Measurements from ENCODE around the gene EFHC2.
"Not testable (repeated sequence)": the region's sequence is repeated elsewhere in the genome, so short reads cannot be mapped to it uniquely, and the experiment has no call there.

EFHC2 gene

GRCh38 chrX:44234116-44234515 is 109.4 kb downstream of the EFHC2 start:
- DNase-seq (ENCODE audit: low read depth in 3 of 3): no peak

GRCh38 chrX:44232081-44232480 is 111.4 kb downstream of the EFHC2 start:
- DNase-seq (ENCODE audit: low read depth in 3 of 3): no peak

- no peak for DNase-seq (ENCODE audit: low read depth in 3 of 3)
Measured at GRCh38 chrX:44228621-44229020, 114.9 kb downstream of the EFHC2 start.

GRCh38 chrX:44227991-44228390 is 115.5 kb downstream of the EFHC2 start:
- DNase-seq (ENCODE audit: low read depth in 3 of 3): no peak

GRCh38 chrX:44225667-44226066 is 117.8 kb downstream of the EFHC2 start:
- no peak for DNase-seq (ENCODE audit: low read depth in 3 of 3)

- no peak for DNase-seq (ENCODE audit: low read depth in 3 of 3)
Measured at GRCh38 chrX:44224760-44225159, 118.7 kb downstream of the EFHC2 start.

GRCh38 chrX:44223150-44223549 is 120.3 kb downstream of the EFHC2 start:
- DNase-seq (ENCODE audit: low read depth in 3 of 3): no peak

GRCh38 chrX:44218465-44218864 is 125.0 kb downstream of the EFHC2 start:
- no peak for DNase-seq (ENCODE audit: low read depth in 3 of 3)

GRCh38 chrX:44216171-44216570 is 127.3 kb downstream of the EFHC2 start:
- DNase-seq (ENCODE audit: low read depth in 3 of 3): no peak

GRCh38 chrX:44203791-44204190 is 139.7 kb downstream of the EFHC2 start:
- DNase-seq (ENCODE audit: low read depth in 3 of 3): no peak

- no peak for DNase-seq (ENCODE audit: low read depth in 3 of 3)
Measured at GRCh38 chrX:44202596-44202995, 140.9 kb downstream of the EFHC2 start.

GRCh38 chrX:44189116-44189515 is 154.4 kb downstream of the EFHC2 start:
- no peak for DNase-seq (ENCODE audit: low read depth in 3 of 3)

GRCh38 chrX:44187915-44188314 is 155.6 kb downstream of the EFHC2 start:
- not testable (repeated sequence) for DNase-seq (ENCODE audit: low read depth in 3 of 3)

GRCh38 chrX:44183329-44183728 is 160.1 kb downstream of the EFHC2 start:
- DNase-seq (ENCODE audit: low read depth in 3 of 3): no peak

GRCh38 chrX:44178274-44179053 is 165.0 kb downstream of the EFHC2 start:
- no peak for DNase-seq (ENCODE audit: low read depth in 3 of 3)

GRCh38 chrX:44175455-44175854 is 168.0 kb downstream of the EFHC2 start:
- no peak for DNase-seq (ENCODE audit: low read depth in 3 of 3)

- DNase-seq (ENCODE audit: low read depth in 3 of 3): no peak
Measured at GRCh38 chrX:44174061-44174460, 169.4 kb downstream of the EFHC2 start.

GRCh38 chrX:44173219-44173618 is 170.3 kb downstream of the EFHC2 start:
- no peak for DNase-seq (ENCODE audit: low read depth in 3 of 3)

GRCh38 chrX:44167116-44167515 is 176.4 kb downstream of the EFHC2 start:
- no peak for DNase-seq (ENCODE audit: low read depth in 3 of 3)

GRCh38 chrX:44162964-44163475 is 180.5 kb downstream of the EFHC2 start:
- DNase-seq (ENCODE audit: low read depth in 3 of 3): no peak

- no peak for DNase-seq (ENCODE audit: low read depth in 3 of 3)
Measured at GRCh38 chrX:44157858-44158257, 185.6 kb downstream of the EFHC2 start.

GRCh38 chrX:44157283-44157682 is 186.2 kb downstream of the EFHC2 start:
- DNase-seq (ENCODE audit: low read depth in 3 of 3): no peak

GRCh38 chrX:44156726-44157125 is 186.7 kb downstream of the EFHC2 start:
- DNase-seq (ENCODE audit: low read depth in 3 of 3): no peak

- DNase-seq (ENCODE audit: low read depth in 3 of 3): no peak
Measured at GRCh38 chrX:44155126-44155525, 188.3 kb downstream of the EFHC2 start.

All from stimulated activated CD4-positive, alpha-beta T cell treated with anti-CD3 and anti-CD28 coated beads, TNF-alpha, amount 100 ng/mL, for 48 hours (primary cell).